HepG2 (cell line): ENCODE data around the gene BCKDHA. TPM values are rescaled to one million over a fixed set of nuclear protein-coding genes. Genes with fewer than 3 reads are reported as not detected.

ENCODE experiments used
- ATAC-seq: fragments of 200-7000 bp; cut with Tn5 transposase; 3 replicates; pipeline ENCODE4 v1.9.1; 2020; ENCODE audit warnings: mild to moderate bottlenecking, moderate library complexity
- BruUV-seq: library from RNA; stranded (reverse); fragments of 400-500 nt; replicated peaks from 2 replicates; lab custom pipeline; 2021; lab: Mats Ljungman, UMichigan
- CTCF ChIA-PET: fragments of 300-600 bp; formaldehyde crosslinking; extraction: SDS; loops from one replicate; lab custom pipeline; 2021; ENCODE audit warnings: low total read pairs, inconsistent platforms, low intra/inter-chr PET ratio; lab: Yijun Ruan, JAX
- POLR2A ChIA-PET: fragments of 350-600 bp; sonication (Branson Sonifier 250); formaldehyde crosslinking; loops from one replicate; lab custom pipeline; 2020; ENCODE audit warnings: antibody characterized with exemption, inconsistent platforms; lab: Yijun Ruan, JAX
- DNase-seq: peaks from one replicate; pipeline ENCODE4 v3.0.0-alpha.2; 2015; ENCODE audit warnings: low spot score
- FAIRE-seq: peaks from 3 replicates; lab custom pipeline; 2011; peaks lifted over from hg19 to GRCh38; lab: Jason Lieb, UNC
- H2AFZ ChIP-seq: one replicate; pipeline ENCODE4 v1.6.1; 2011; ENCODE audit warnings: low read length, inconsistent platforms
- H3K27ac ChIP-seq: fragments of 300-600 bp; 3 replicates; pipeline ENCODE4 v1.8.0; 2011; ENCODE audit warnings: mixed run types, mild to moderate bottlenecking, mixed read lengths, low read length, inconsistent platforms; ENCODE audit not compliant: insufficient read depth; ENCODE audit errors: extremely low read length
- H3K27me3 ChIP-seq, 2 experiments: fragments of 200-600 bp in 1 of 2; 2 replicates in 1 of 2; 3 replicates in 1 of 2; pipeline versions ENCODE4 v1.6.0 to v1.8.0; 2011; ENCODE audit warnings: low read length in 2 of 2, mild to moderate bottlenecking in 2 of 2, moderate library complexity in 2 of 2, inconsistent platforms in 1 of 2; ENCODE audit not compliant: insufficient read depth in 2 of 2, control insufficient read depth in 1 of 2
- H3K36me3 ChIP-seq, 2 experiments: fragments of 200-600 bp in 1 of 2; replicated peaks in 1 of 2; 2 replicates in 1 of 2; 3 replicates in 1 of 2; pipeline versions ENCODE4 v1.5.1 to v1.8.0; 2011; ENCODE audit warnings: low read length in 2 of 2, inconsistent platforms in 1 of 2; ENCODE audit not compliant: insufficient read depth in 2 of 2, control insufficient read depth in 1 of 2
- H3K4me1 ChIP-seq: 2 replicates; pipeline ENCODE4 v1.5.1; 2012; ENCODE audit warnings: low read length, inconsistent platforms; ENCODE audit not compliant: insufficient read depth
- H3K4me2 ChIP-seq: 2 replicates; pipeline ENCODE4 v1.6.0; 2011; ENCODE audit warnings: low read depth, low read length, inconsistent platforms
- H3K4me3 ChIP-seq, 3 experiments: fragments of 200-600 bp in 1 of 3; sonication (generic), shearing (Covaris generic) in 1 of 3; replicated peaks in 1 of 3; 2 replicates each; pipeline ENCODE4 v1.5.1; 2011 to 2016; ENCODE audit warnings: low read length in 3 of 3, inconsistent platforms in 2 of 3, low read depth in 2 of 3, mild to moderate bottlenecking in 2 of 3, control low read depth in 1 of 3, mixed read lengths in 1 of 3; ENCODE audit not compliant: insufficient read depth in 1 of 3
- H3K79me2 ChIP-seq: one replicate; pipeline ENCODE4 v1.6.1; 2011; ENCODE audit warnings: low read length, inconsistent platforms; ENCODE audit not compliant: insufficient read depth
- H3K9ac ChIP-seq: 2 replicates; pipeline ENCODE4 v1.6.0; 2011; ENCODE audit warnings: mild to moderate bottlenecking, low read depth, low read length, inconsistent platforms; ENCODE audit not compliant: insufficient read depth
- H3K9me3 ChIP-seq: 2 replicates; pipeline ENCODE4 v1.5.1; 2012; ENCODE audit warnings: mild to moderate bottlenecking, low read length
- H4K20me1 ChIP-seq: 2 replicates; pipeline ENCODE4 v1.6.0; 2011; ENCODE audit warnings: inconsistent platforms, mild to moderate bottlenecking, low read length, moderate library complexity; ENCODE audit not compliant: insufficient read depth
- AGO2 ChIP-seq: fragments of 200-400 bp; formaldehyde crosslinking; optimal IDR thresholded peaks from 2 replicates; pipeline ENCODE3; 2017; ENCODE audit warnings: mild to moderate bottlenecking, low read depth, low read length, moderate library complexity
- ARNT2 ChIP-seq: sonication (generic); formaldehyde crosslinking; IDR thresholded peaks from 2 replicates; pipeline ENCODE4 v1.8.0; 2022; ENCODE audit warnings: mild to moderate bottlenecking, low read depth, missing genetic modification reagents, moderate library complexity
- HMGA1 ChIP-seq: sonication (generic); formaldehyde crosslinking; conservative IDR thresholded peaks from 2 replicates; pipeline ENCODE4 v1.4.0; 2020; ENCODE audit warnings: missing genetic modification reagents
- KDM5B ChIP-seq: sonication (generic); formaldehyde crosslinking; IDR thresholded peaks from 2 replicates; pipeline ENCODE4 v1.4.0; 2020; ENCODE audit warnings: missing genetic modification reagents, mild to moderate bottlenecking, borderline replicate concordance
- PHF21A ChIP-seq: sonication (generic); formaldehyde crosslinking; IDR thresholded peaks from 2 replicates; pipeline ENCODE4 v1.5.0; 2020; ENCODE audit warnings: mild to moderate bottlenecking, missing genetic modification reagents
- SMC3 ChIP-seq: IDR thresholded peaks from 2 replicates; pipeline ENCODE4 v1.6.1; 2011; ENCODE audit warnings: low read length, improper control_type of control experiment
- SNRNP70 ChIP-seq: fragments of 200-400 bp; formaldehyde crosslinking; IDR thresholded peaks from 2 replicates; pipeline ENCODE4 v1.6.1; 2017; ENCODE audit warnings: mild to moderate bottlenecking, low read depth, low read length, moderate library complexity
- ZC3H13 ChIP-seq: sonication (generic); formaldehyde crosslinking; IDR thresholded peaks from 2 replicates; pipeline ENCODE4 v1.8.1; 2023; ENCODE audit warnings: mild to moderate bottlenecking, missing genetic modification reagents, moderate library complexity
- ZFP36L2 ChIP-seq: sonication (generic); formaldehyde crosslinking; IDR thresholded peaks from 2 replicates; pipeline ENCODE4 v1.4.0; 2020; ENCODE audit warnings: missing genetic modification reagents
- ZNF17 ChIP-seq: sonication (generic); formaldehyde crosslinking; IDR thresholded peaks from 2 replicates; pipeline ENCODE4 v1.5.0; 2020; ENCODE audit warnings: mild to moderate bottlenecking, missing genetic modification reagents
- ZNF446 ChIP-seq: sonication (generic); formaldehyde crosslinking; IDR thresholded peaks from 2 replicates; pipeline ENCODE4 v1.5.0; 2020; ENCODE audit warnings: mild to moderate bottlenecking, missing genetic modification reagents
- whole genome bisulfite sequencing: methylation state at CpG from one replicate; pipeline ENCODE4 v1.1.6; 2017; ENCODE audit warnings: low lambda C conversion rate; 5-methylcytosine and 5-hydroxymethylcytosine counted together
- in situ Hi-C: cut with HindIII; loops from 2 replicates; pipeline ENCODE4 v1.10.0; 2017; ENCODE audit warnings: low pct_unique_long_range_greater_than_20kb; ENCODE audit not compliant: extremely low pct_ligation_motif_present
- intact Hi-C: fragments of 100-400 bp; cut with micrococcal nuclease; formaldehyde crosslinking; loops from one replicate; pipeline ENCODE4 v1.10.0; 2022; ENCODE audit not compliant: unreplicated experiment
- polyA plus RNA-seq, 8 experiments: library from polyadenylated mRNA; depleted of rRNA in 3 of 8; stranded (reverse) in 7 of 8; unstranded in 1 of 8; fragments of >200 nt; fragmentation: Illumina TruSeq in 4 of 8; extraction: Trizol in 4 of 8; gene quantifications; 2 replicates each; pipeline versions ENCODE4 v1.2.1 to v1.2.3, GENCODE V29; 2011 to 2016; ENCODE audit warnings: low read depth in 4 of 8, missing spikeins in 1 of 8, mixed read lengths in 1 of 8; ENCODE audit not compliant: insufficient read depth in 1 of 8
- total RNA-seq, 5 experiments: library from RNA; depleted of rRNA; stranded (reverse); fragments of >200 nt; fragmentation: Illumina TruSeq; extraction: Trizol; gene quantifications; 2 replicates each; pipeline ENCODE4 v1.2.3, GENCODE V29; 2016; ENCODE audit warnings: low read depth in 1 of 5
- TF ChIP-seq, protein P1 (sequence below): IDR thresholded peaks from 2 replicates; pipeline ENCODE4 v1.6.1; 2016; ENCODE audit warnings: mild to moderate bottlenecking
- TF ChIP-seq, protein P2 (sequence below): sonication (generic); formaldehyde crosslinking; IDR thresholded peaks from 2 replicates; pipeline ENCODE4 v1.9.0; 2022; ENCODE audit warnings: missing genetic modification reagents, mild to moderate bottlenecking, borderline replicate concordance

Gene BCKDHA
- total and polyA plus RNA-seq, 2 of the 13 experiments (the other 11 are each of a cell fraction or from before 2014, with no cell fraction given), result 11.8 to 31.5 TPM

DNA sequence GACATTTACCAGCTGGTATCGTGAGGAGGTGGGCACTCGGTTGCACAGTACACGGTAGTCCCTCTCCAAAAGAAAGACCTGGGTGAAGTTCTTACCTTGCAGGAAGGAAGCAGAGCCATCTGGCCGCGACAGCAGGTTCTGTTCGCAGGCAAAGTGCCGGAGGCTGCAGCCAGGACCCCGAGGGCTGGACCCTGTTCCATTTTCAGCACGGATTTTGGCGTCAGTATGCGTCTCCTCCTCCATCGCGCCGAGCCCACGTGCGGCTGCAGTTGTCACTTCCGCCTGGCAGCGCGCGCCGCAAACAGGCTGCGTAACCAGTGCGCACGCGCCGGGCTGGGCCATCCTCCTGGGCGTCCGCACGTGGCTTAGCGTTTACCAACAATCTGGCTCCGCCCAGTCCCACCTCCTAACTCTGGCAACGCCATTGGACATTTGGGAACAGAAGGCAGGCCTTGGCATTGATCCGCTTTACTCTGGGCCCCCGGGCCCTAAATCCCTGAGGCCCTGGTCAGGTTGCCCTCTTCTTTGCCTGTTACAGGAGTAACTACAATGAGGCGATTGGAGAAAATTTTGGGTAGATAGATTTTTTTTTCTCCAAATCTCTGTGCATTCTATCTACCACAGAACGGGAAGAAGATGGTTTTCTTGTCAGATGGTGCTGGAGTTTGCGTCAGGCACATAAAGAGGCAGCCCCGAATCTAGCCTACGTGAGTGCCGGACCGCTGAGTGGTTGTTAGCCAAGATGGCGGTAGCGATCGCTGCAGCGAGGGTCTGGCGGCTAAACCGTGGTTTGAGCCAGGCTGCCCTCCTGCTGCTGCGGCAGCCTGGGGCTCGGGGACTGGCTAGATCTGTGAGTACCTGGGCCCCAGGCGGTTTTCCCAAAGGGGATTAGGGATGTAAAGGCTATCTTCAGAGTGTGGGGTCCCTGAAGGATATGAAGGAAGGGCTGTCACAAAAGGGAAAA is at the start of gene BCKDHA, which contains the start of gene EXOSC5 (continued):
- no peak for TF ChIP-seq ZNF17
- TF ChIP-seq, protein P1, sequence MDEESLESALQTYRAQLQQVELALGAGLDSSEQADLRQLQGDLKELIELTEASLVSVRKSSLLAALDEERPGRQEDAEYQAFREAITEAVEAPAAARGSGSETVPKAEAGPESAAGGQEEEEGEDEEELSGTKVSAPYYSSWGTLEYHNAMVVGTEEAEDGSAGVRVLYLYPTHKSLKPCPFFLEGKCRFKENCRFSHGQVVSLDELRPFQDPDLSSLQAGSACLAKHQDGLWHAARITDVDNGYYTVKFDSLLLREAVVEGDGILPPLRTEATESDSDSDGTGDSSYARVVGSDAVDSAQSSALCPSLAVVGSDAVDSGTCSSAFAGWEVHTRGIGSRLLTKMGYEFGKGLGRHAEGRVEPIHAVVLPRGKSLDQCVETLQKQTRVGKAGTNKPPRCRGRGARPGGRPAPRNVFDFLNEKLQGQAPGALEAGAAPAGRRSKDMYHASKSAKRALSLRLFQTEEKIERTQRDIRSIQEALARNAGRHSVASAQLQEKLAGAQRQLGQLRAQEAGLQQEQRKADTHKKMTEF, result peak; percentile 85
- TF ChIP-seq AGO2, result no peak
- no peak for TF ChIP-seq SMC3
- no peak for TF ChIP-seq HMGA1
- TF ChIP-seq SNRNP70, result no peak
- 0 out of 2 replicates have a peak, but pooled peaks have one; percentile 13 for TF ChIP-seq ZNF446 (CRISPR knock-in tag)
- TF ChIP-seq KDM5B (CRISPR knock-in tag), result peak; percentile 73; the same call in 1 of the 2 replicates
- TF ChIP-seq ZC3H13 (CRISPR knock-in tag), result no peak

DNA sequence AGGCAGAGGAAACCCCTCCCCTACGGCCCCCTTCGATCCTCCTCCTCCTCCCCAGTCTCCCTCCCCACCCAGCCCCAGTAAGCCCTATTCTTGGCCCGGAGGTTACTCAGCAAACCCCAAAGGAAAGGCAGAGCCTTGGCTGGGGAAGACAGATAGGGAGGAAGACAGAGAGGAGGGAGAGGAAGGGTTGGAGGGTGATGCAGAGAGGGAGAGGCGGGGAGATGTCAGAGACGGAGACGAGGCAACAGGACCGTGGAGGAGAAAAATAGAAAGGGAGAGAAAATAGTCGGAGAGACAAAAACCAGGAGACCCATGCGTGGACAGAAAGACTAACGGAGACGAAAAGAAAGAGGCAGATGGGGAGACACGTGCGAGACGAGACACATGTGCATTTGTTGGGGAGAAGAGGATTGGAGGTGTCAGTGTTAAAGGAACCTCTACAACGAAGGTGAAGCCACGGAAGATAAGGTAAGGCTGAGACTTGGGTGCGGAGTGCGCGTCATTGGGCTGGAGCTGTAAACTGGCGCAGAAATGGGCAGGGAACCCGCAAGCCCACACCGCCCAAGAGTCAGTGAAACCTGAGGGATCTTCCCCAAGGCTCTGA is 46.8 kb upstream of the BCKDHA start:
- H3K4me1 ChIP-seq, result peaks cover 32% of the 10 kb centered on the region
- no peak overlapping the region for H3K27ac ChIP-seq
- intact Hi-C loops (no loop called here), in situ Hi-C loops (loop anchor here (5.0 kb wide), 1 partner anchor 39 kb away; the partner anchor contains the start of gene CCDC97)
- H3K9me3 ChIP-seq, result no peaks in the 10 kb centered on the region
- peaks cover 6 to 16% of the 10 kb centered on the region in 2 experiments; a peak in 4 of 5 replicates for H3K36me3 ChIP-seq
- no peak overlapping the region for H2AFZ ChIP-seq
- 85% methylated on average over 22 of the region's 22 CpGs for WGBS
- H3K4me2 ChIP-seq, result peak overlapping the region; percentile 80
- H3K79me2 ChIP-seq, result peaks cover 29% of the 10 kb centered on the region
- no peaks in the 10 kb centered on the region; a peak in 1 of 5 replicates for H3K27me3 ChIP-seq
- no peak for FAIRE-seq
- POLR2A ChIA-PET, result interaction anchor here (1.0 to 3.1 kb wide), 6 partner anchors 13 to 87 kb away, joined by 3 to 73 read pairs (median 7); partner anchors contain the start of genes B9D2, CCDC97 and HNRNPUL1
- TF ChIP-seq, protein P2, sequence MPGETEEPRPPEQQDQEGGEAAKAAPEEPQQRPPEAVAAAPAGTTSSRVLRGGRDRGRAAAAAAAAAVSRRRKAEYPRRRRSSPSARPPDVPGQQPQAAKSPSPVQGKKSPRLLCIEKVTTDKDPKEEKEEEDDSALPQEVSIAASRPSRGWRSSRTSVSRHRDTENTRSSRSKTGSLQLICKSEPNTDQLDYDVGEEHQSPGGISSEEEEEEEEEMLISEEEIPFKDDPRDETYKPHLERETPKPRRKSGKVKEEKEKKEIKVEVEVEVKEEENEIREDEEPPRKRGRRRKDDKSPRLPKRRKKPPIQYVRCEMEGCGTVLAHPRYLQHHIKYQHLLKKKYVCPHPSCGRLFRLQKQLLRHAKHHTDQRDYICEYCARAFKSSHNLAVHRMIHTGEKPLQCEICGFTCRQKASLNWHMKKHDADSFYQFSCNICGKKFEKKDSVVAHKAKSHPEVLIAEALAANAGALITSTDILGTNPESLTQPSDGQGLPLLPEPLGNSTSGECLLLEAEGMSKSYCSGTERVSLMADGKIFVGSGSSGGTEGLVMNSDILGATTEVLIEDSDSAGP, result 0 out of 2 replicates have a peak, but pooled peaks have one; percentile 25
- no peak for TF ChIP-seq PHF21A (CRISPR knock-in tag)
- TF ChIP-seq ARNT2, result 0 out of 2 replicates have a peak, but pooled peaks have one; percentile 15
- no peak for TF ChIP-seq HMGA1
- no peak for TF ChIP-seq ZFP36L2
- TF ChIP-seq, all 625 proteins: peak for 2
- CTCF ChIA-PET, result no interaction called here
- no TSS peak for BruUV-seq
- ATAC-seq, result no peak
- peak overlapping the region; percentile 82 for H3K9ac ChIP-seq
- peaks cover 12% of the 10 kb centered on the region; the same call in 1 of the 2 replicates for H4K20me1 ChIP-seq
- peak overlapping the region; percentile 90 to 95 (median 95) for H3K4me3 ChIP-seq
- no peak for DNase-seq
